ENCODE data around the gene GRK6. TPM values are rescaled to one million over a fixed set of nuclear protein-coding genes. Genes with fewer than 3 reads are reported as not detected.

GRK6 gene
- total RNA-seq, 1 donor from 2014 or later = 43.0 TPM

DNA sequence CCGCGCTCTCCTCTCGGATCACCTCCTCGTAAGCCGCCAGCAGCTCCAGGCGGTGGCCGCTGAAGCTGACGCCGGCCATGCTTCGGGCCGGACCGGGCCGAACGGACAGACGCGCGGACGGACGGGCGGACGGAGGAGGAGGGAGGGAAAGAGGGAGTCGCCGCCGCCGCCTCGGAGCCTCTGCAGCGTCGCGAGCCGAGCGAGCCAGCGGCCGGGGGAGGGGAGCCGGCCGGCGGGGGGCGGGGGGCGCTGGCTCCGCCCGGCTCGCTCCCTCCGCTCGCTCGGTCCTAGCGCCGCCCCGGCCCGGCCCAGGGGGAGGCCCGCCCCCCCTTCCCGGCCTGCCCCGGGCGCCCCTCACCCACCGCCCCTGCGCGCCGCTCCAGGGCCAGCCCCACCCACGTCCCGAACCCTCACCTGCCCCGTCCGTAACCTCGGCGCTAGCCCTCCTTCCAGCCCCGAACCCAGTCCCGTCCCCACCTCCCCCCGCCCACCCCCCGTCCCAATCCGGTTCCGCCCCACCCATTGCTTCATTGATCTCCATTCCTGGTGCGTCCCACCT, 47.0 kb downstream of the GRK6 start, which contains the start of gene DBN1:
Gene DBN1 (minus strand): TSS at position 192 of the 559 bp plus-strand sequence. CDS start 113 bp downstream, at position 79.
- Mint-ChIP-seq H3K27me3 (peaks cover 5% of the 10 kb centered on the region), H3K27ac (peak within 1 kb of the TSS; percentile 96), H3K36me3 (ENCODE audit: insufficient read depth) (peaks cover 6% of the 10 kb centered on the region), H3K4me3 (ENCODE audit: low read depth) (peak within 1 kb of the TSS; percentile 82), H3K4me1 (ENCODE audit: low read depth) (peaks cover 26% of the 10 kb centered on the region), H3K9me3 (ENCODE audit: low read depth) (no peaks in the 10 kb centered on the region)
- peak; percentile 54 for DNase-seq (ENCODE audit: low spot score, unreplicated experiment)
- TF ChIP-seq, protein P1, sequence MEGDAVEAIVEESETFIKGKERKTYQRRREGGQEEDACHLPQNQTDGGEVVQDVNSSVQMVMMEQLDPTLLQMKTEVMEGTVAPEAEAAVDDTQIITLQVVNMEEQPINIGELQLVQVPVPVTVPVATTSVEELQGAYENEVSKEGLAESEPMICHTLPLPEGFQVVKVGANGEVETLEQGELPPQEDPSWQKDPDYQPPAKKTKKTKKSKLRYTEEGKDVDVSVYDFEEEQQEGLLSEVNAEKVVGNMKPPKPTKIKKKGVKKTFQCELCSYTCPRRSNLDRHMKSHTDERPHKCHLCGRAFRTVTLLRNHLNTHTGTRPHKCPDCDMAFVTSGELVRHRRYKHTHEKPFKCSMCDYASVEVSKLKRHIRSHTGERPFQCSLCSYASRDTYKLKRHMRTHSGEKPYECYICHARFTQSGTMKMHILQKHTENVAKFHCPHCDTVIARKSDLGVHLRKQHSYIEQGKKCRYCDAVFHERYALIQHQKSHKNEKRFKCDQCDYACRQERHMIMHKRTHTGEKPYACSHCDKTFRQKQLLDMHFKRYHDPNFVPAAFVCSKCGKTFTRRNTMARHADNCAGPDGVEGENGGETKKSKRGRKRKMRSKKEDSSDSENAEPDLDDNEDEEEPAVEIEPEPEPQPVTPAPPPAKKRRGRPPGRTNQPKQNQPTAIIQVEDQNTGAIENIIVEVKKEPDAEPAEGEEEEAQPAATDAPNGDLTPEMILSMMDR (IDR thresholded peaks at IDR 0.05; ENCODE audit: unreplicated experiment) = no peak

DNA sequence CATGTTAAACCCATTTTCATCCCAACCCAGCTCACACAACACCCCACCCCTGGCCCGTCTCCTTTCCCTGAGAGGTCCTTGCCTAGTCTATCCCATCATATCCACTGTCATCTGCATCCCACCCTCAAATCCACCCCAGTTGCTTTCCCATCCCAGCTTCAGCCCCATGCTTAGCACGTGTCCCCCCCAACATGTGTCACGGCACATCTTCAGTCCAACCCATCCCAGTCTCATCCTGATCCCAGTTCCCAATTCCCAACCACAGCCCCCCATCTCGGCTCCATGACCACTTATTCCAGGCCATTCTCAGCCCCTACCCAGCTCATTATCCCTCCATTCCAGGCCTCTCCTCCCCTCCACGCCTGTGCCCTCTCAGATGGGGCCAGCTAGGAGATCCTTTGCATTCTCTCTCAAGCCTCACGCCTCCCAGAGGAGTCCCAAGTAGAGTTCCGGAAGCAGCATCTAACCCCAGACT, 47.6 kb downstream of the GRK6 start:
- peak overlapping the region; percentile 79 for H3K4me3 Mint-ChIP-seq (ENCODE audit: low read depth)
- H3K27me3 Mint-ChIP-seq = peaks cover 5% of the 10 kb centered on the region
- peaks cover 24% of the 10 kb centered on the region for H3K4me1 Mint-ChIP-seq (ENCODE audit: low read depth)
- no peak for DNase-seq (ENCODE audit: low spot score, unreplicated experiment)
- H3K36me3 Mint-ChIP-seq (ENCODE audit: insufficient read depth) = peaks cover 3% of the 10 kb centered on the region
- no peaks in the 10 kb centered on the region for H3K9me3 Mint-ChIP-seq (ENCODE audit: low read depth)
- TF ChIP-seq, protein P1 (IDR thresholded peaks at IDR 0.05; ENCODE audit: unreplicated experiment) = no peak
- peak overlapping the region; percentile 96 for H3K27ac Mint-ChIP-seq

DNA sequence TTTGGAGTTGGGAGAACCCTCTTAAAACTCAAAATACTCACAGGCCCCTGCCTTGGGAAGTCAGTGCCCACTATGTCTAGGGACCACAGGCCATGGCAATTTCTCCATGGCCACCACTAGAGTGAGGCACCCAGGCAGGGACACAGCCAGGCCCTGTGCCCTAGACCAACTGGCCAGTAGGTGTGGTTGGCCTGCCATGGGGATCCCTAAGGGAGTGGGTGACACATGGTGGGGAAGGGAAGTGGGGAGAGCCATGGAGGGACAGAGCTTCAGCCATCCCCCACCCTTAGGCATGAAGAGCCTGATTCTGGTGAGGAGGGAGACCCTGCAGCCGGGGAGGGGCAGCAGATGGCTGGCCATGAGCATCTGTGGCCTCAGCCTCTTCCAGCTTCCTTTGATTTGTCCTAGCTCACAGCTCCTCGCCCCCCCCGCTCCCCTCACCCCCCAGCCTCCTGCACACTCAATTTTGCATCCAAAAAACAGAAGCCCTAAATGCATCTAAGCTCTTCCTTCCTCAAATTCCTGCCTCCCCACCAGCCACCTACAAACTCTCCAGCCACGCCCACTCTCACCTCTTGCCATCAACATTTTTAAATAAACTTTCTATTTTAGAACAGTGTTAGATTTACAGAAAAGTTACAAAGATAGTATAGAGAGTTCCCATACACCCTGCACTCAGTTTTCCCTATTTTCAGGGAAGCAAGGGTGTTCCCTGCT, 48.5 kb downstream of the GRK6 start:
- H3K4me3 Mint-ChIP-seq (ENCODE audit: low read depth) = peak overlapping the region; percentile 79
- H3K27ac Mint-ChIP-seq = no peak overlapping the region
- H3K9me3 Mint-ChIP-seq (ENCODE audit: low read depth) = no peaks in the 10 kb centered on the region
- peaks cover 3% of the 10 kb centered on the region for H3K36me3 Mint-ChIP-seq (ENCODE audit: insufficient read depth)
- peaks cover 5% of the 10 kb centered on the region for H3K27me3 Mint-ChIP-seq
- TF ChIP-seq, protein P1 (IDR thresholded peaks at IDR 0.05; ENCODE audit: unreplicated experiment) = no peak
- no peak for DNase-seq (ENCODE audit: low spot score, unreplicated experiment)
- H3K4me1 Mint-ChIP-seq (ENCODE audit: low read depth) = peaks cover 22% of the 10 kb centered on the region

DNA sequence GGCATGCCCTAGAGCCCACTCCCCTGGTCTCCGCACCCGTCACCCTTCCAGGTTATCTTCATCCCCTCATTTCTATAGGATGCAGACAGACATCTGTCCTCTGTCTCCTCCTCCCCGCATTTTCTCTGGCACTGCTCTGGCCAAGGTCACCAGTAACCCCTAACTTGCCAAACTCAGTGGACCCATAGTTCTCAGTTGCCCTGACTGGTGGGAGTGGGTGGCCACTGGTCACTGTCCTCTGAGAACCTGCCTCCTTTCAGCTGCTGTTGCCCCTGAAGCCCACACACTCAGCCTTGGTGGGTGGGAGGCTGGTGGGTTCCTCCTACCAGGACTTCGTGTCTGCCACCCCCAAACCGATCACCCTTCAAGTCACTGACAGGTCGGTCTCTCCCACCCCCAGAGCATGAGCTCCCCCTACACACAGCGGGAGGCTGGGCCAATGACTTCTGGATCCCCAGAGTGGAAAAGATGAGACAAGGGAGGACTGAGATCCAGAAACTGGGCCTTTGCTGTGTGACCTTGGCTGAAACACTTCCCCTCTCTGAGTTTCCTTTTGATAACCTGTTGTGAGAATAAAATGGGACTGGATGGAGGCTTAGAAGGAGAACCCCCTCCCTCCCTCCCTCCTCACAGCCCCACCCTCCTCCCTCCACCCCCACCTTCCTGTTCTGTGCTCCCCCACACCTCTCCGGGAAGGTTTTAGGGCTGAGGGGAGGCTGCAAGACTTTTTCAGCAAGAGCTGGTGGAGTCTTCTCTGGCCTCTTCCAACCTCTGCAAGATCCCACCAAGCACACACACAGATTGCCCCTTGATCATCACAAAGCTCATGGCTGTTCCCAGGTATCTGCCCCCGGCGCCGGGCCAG, 49.3 kb downstream of the GRK6 start:
- H3K4me1 Mint-ChIP-seq (ENCODE audit: low read depth) = peaks cover 16% of the 10 kb centered on the region
- DNase-seq (ENCODE audit: low spot score, unreplicated experiment) = no peak
- no peaks in the 10 kb centered on the region for H3K9me3 Mint-ChIP-seq (ENCODE audit: low read depth)
- H3K27me3 Mint-ChIP-seq = peaks cover 5% of the 10 kb centered on the region
- H3K36me3 Mint-ChIP-seq (ENCODE audit: insufficient read depth) = no peaks in the 10 kb centered on the region
- peak overlapping the region; percentile 38 for H3K4me3 Mint-ChIP-seq (ENCODE audit: low read depth)
- TF ChIP-seq, protein P1 (IDR thresholded peaks at IDR 0.05; ENCODE audit: unreplicated experiment) = no peak
- no peak overlapping the region for H3K27ac Mint-ChIP-seq
